GM12873 (cell line): ENCODE results near the gene FIG4.

Source experiments
- TF ChIP-seq, protein P1 (sequence below): IDR thresholded peaks from 2 replicates; pipeline ENCODE4 v1.5.1; 2012; ENCODE audit warnings: low read depth, mild to moderate bottlenecking, moderate library complexity, low read length, control low read depth; ENCODE audit not compliant: insufficient read depth; ENCODE audit errors: missing control alignments

The FIG4 gene

DNA sequence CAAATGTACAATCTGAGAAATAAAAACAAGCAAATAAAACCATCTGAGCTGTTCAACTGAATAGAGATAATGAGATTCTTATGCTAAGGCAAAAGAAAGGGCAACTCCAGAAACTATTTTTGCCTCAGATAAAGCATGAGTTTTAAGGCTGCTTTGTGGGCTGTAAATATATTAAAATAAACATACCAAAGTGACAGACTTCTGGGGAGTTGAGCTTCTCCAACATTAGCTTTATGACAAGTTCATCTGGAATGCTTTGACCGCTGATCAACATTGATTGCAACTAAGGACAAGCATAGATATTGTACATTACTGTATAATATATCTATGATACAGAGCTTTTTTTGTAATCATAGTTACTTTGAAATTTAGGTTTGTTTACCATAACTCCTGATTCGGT is 19.4 kb upstream of the FIG4 start:
- TF ChIP-seq, protein P1, sequence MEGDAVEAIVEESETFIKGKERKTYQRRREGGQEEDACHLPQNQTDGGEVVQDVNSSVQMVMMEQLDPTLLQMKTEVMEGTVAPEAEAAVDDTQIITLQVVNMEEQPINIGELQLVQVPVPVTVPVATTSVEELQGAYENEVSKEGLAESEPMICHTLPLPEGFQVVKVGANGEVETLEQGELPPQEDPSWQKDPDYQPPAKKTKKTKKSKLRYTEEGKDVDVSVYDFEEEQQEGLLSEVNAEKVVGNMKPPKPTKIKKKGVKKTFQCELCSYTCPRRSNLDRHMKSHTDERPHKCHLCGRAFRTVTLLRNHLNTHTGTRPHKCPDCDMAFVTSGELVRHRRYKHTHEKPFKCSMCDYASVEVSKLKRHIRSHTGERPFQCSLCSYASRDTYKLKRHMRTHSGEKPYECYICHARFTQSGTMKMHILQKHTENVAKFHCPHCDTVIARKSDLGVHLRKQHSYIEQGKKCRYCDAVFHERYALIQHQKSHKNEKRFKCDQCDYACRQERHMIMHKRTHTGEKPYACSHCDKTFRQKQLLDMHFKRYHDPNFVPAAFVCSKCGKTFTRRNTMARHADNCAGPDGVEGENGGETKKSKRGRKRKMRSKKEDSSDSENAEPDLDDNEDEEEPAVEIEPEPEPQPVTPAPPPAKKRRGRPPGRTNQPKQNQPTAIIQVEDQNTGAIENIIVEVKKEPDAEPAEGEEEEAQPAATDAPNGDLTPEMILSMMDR, result no peak

GRCh38 chr6:109672175-109672574 is 18.9 kb upstream of the FIG4 start:
- TF ChIP-seq, protein P1, result no peak

DNA sequence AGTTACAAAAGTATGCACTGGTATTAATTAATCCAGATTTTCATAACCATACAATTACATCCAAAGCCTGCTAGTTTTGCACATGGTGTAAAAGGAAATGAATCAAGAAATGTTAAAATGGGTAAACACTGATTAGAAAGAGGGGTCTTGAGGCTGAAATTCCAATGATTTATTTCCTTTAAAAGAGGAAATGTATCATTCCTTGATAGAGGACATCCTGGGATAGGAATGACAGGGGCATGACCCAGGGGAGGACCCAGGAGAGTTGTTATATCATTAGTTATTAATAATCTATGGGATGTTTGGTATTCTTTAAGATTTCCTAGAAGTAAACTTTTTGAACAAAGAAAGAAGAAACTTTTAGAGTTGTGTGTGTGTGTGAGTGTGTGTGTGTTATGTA is 18.3 kb upstream of the FIG4 start:
- TF ChIP-seq, protein P1, result no peak

DNA sequence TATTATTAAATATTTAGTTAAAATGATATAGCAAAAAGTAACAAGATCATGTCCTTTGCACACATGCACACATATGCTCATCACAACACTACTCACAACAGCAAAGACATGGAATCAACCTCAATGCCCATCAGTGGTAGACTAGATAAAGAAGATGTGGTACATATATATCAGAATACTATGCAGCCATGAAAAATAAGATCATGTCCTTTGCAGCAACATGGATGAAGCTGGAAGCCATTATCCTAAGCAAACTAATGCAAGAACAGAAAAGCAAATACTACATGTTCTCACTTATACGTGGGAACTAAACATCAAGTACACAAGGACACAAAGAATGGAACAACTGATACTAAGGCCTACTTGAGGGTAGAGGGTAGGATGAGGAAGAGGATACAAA is 14.4 kb upstream of the FIG4 start:
- TF ChIP-seq, protein P1, result no peak

GRCh38 chr6:109678240-109678639 is 12.9 kb upstream of the FIG4 start:
- TF ChIP-seq, protein P1, result no peak

DNA sequence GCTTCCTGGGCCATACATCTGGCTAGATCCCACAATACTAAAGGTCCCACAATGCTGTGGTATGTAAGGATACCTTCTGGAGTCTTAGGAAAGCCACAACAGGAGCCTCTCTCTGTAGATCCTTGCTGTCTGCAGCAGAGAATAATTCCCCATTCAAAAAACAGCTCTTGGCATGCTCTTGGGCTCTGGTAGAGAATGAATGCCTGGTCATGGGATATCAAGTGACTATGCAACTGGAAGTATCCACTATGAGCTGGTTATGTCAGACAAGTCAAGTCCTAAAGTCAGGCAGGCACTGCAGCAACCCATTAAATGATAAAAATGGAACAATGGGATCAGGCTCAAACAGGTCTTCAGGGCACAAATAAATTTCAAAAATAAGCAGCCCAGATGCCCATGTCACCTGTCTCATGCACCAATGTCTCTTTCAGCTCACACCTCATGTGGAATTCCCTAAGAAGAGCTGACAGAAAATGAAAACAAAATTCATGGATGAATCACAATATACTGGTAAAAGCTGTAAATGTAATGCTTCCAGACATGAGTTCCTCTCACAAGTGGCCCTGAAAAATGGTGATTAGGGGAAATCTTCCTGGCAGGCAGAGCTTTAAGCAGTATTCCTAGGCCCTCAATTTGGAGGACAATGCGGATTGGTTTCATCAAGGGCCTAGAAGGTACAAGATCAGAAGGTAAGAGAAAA is 4.4 kb upstream of the FIG4 start:
- TF ChIP-seq, protein P1, result no peak

GRCh38 chr6:109687271-109687761 is 3.8 kb upstream of the FIG4 start:
- TF ChIP-seq, protein P1, result no peak
